ENCODE measurements around the gene RIPOR2. TPM values are rescaled to one million over a fixed set of nuclear protein-coding genes. Genes with fewer than 3 reads are reported as not detected.

Gene RIPOR2
- total RNA-seq, 4 donors from 2014 or later = 8.8 to 27.0 (median 19.0) TPM

DNA sequence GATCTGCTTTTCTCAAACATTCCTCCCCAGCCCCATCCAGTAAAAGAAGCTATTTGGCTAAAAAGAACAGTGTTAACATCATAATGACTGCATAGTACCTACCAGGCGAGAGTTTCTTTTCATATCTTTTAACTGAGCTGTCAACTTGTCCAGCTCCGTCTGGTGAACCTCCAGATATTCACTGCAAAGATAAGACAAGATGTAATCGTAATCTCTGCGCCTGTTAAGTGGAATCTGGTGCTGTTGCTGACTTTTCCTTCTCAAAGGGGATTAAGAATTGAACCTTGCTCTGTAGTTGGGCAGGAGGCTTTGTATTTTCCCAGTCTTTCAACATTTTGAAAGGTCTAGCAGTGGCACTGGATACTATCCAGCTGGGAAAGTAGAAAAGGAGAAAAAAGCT lies 63.0 kb downstream of the RIPOR2 start:
- no peak for TF ChIP-seq POLR2A (IDR thresholded peaks at IDR 0.05)
- no peak for TF ChIP-seq EP300 (IDR thresholded peaks at IDR 0.05)
- TF ChIP-seq CTCF (IDR thresholded peaks at IDR 0.05) = no peak
- no peak overlapping the region for H3K4me3 ChIP-seq
- peaks cover 0 to 11% (median 8%) of the 10 kb centered on the region in 3 donors for H3K36me3 ChIP-seq
- WGBS, 2 donors = 87 to 88% methylated on average over 4 of the region's 4 CpGs
- no peaks in the 10 kb centered on the region for H3K4me1 ChIP-seq
- DNase-seq (ENCODE audit: low spot score in 2 of 2) = no peak
- no peak overlapping the region for H3K27ac ChIP-seq
- peaks cover 0 to 8% (median 0%) of the 10 kb centered on the region in 4 donors for H3K9me3 ChIP-seq
- no peaks in the 10 kb centered on the region for H3K27me3 ChIP-seq

DNA sequence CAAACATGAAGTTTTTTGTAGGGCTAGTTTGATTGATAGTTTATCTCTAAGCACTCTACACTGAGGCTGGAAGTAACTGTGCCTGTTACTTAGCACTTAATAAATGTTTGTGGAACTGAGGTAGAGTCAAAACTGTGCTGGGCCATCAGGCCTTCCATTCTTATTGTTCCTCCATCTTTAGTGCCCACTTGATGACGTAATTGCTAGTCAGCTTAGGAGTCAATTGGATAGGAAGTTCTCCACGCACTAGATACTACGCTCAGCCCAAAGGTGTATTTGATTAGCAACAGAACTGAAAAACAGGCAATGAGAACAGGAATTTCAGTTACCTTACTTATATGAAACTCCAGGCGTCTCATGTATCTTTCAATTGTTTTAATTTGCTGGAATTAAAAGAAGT lies 67.0 kb downstream of the RIPOR2 start:
- Histone ChIP-seq H3K4me3 (no peak overlapping the region), H3K36me3 (peaks cover 0 to 13% (median 11%) of the 10 kb centered on the region in 3 donors), H3K27me3 (no peaks in the 10 kb centered on the region), H3K4me1 (no peaks in the 10 kb centered on the region), H3K27ac (no peak overlapping the region), H3K9me3 (no peaks in the 10 kb centered on the region)
- no peak for DNase-seq (ENCODE audit: low spot score in 2 of 2)
- no peak for TF ChIP-seq POLR2A (IDR thresholded peaks at IDR 0.05)
- TF ChIP-seq EP300 (IDR thresholded peaks at IDR 0.05) = no peak
- TF ChIP-seq CTCF (IDR thresholded peaks at IDR 0.05) = no peak
- 96% methylated on average over 4 of the region's 4 CpGs for WGBS, 2 donors

DNA sequence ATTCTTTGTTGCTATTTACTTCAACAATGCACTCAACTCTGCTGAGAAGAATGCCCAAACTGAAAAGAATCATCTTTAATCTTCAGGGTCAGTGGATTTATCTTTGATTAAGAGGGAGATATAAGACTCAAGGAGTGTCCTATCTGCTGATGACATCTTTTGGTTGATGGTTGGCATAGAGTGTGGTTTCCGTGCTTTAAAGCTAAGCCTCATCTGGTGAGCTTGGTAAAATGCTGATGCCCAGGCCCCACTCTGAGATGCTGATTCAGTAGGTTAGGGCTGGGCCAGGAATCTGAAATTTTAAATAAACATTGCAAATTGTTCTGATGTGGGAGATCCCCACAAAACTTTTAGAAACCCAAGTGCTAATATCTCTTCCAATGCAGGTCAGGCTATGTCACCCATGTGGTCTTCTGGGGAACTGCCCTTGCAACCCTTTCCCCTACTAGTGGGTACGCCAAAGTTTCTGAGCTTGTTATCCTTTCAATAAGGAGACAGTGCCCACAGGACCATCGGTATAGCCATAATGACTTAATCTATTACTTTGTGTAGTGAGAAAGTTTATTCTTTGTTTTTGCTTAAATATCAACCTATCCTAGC lies 68.6 kb downstream of the RIPOR2 start:
- no peaks in the 10 kb centered on the region for H3K4me1 ChIP-seq
- no peak for DNase-seq (ENCODE audit: low spot score in 2 of 2)
- peaks cover 0 to 15% (median 0%) of the 10 kb centered on the region in 3 donors for H3K36me3 ChIP-seq
- no peaks in the 10 kb centered on the region for H3K27me3 ChIP-seq
- H3K4me3 ChIP-seq = no peak overlapping the region
- TF ChIP-seq POLR2A (IDR thresholded peaks at IDR 0.05) (no peak), CTCF (IDR thresholded peaks at IDR 0.05) (no peak), EP300 (IDR thresholded peaks at IDR 0.05) (no peak)
- no peak overlapping the region for H3K27ac ChIP-seq
- no peaks in the 10 kb centered on the region for H3K9me3 ChIP-seq
- WGBS, 2 donors = 74 to 93% methylated on average over 3 of the region's 3 CpGs

- no peaks in the 10 kb centered on the region for H3K27me3 ChIP-seq
- H3K9me3 ChIP-seq = no peaks in the 10 kb centered on the region
- no peak overlapping the region for H3K27ac ChIP-seq
- H3K4me3 ChIP-seq = no peak overlapping the region
- peaks cover 0 to 17% (median 0%) of the 10 kb centered on the region in 3 donors for H3K36me3 ChIP-seq
- H3K4me1 ChIP-seq = no peaks in the 10 kb centered on the region
- 69 to 73% methylated on average over 6 of the region's 6 CpGs for WGBS, 2 donors
- DNase-seq (ENCODE audit: low spot score in 2 of 2) = no peak
- no peak for TF ChIP-seq EP300 (IDR thresholded peaks at IDR 0.05)
- no peak for TF ChIP-seq POLR2A (IDR thresholded peaks at IDR 0.05)
- no peak for TF ChIP-seq CTCF (IDR thresholded peaks at IDR 0.05)
Measured at GRCh38 chr6:24865161-24865560, 70.6 kb downstream of the RIPOR2 start.

GRCh38 chr6:24864343-24864742 lies 71.4 kb downstream of the RIPOR2 start:
- Histone ChIP-seq H3K4me3 (no peak overlapping the region), H3K4me1 (peaks cover 0 to 5% (median 0%) of the 10 kb centered on the region in 4 donors), H3K36me3 (peaks cover 0 to 17% (median 0%) of the 10 kb centered on the region in 3 donors), H3K27ac (no peak overlapping the region), H3K27me3 (no peaks in the 10 kb centered on the region), H3K9me3 (no peaks in the 10 kb centered on the region)
- DNase-seq (ENCODE audit: low spot score in 2 of 2) = no peak
- TF ChIP-seq POLR2A (IDR thresholded peaks at IDR 0.05) (no peak), EP300 (IDR thresholded peaks at IDR 0.05) (no peak), CTCF (IDR thresholded peaks at IDR 0.05) (no peak)
- 43 to 56% methylated on average over 1 of the region's 1 CpG for WGBS, 2 donors

Measured in tibial nerve (tissue), 4 donors.